ENCODE results near the gene LRRC25.
"Not testable (repeated sequence)": the region's sequence is repeated elsewhere in the genome, so short reads cannot be mapped to it uniquely, and the experiment has no call there.

LRRC25 gene

GRCh38 chr19:18384775-18385174 is 12.6 kb downstream of the LRRC25 start:
- TF ChIP-seq CTCF (IDR thresholded peaks at IDR 0.05; ENCODE audit: low read depth, low read length, missing control alignments), result no peak
- H3K4me3 ChIP-seq (replicated peaks; ENCODE audit: low read depth, low read length), result no peak overlapping the region
- DNase-seq (ENCODE audit: extremely low read depth, low read depth), result no peak

- H3K4me3 ChIP-seq (replicated peaks; ENCODE audit: low read depth, low read length); DNase-seq (ENCODE audit: extremely low read depth, low read depth): not testable (repeated sequence)
These were observed 13.8 kb downstream of the LRRC25 start for GRCh38 chr19:18383622-18384021.

GRCh38 chr19:18380843-18381242 is 16.6 kb downstream of the LRRC25 start:
- DNase-seq (ENCODE audit: extremely low read depth, low read depth), result no peak
- no peak for TF ChIP-seq CTCF (IDR thresholded peaks at IDR 0.05; ENCODE audit: low read depth, low read length, missing control alignments)
- no peak overlapping the region for H3K4me3 ChIP-seq (replicated peaks; ENCODE audit: low read depth, low read length)

- TF ChIP-seq CTCF (IDR thresholded peaks at IDR 0.05; ENCODE audit: low read depth, low read length, missing control alignments), result no peak
- no peak overlapping the region for H3K4me3 ChIP-seq (replicated peaks; ENCODE audit: low read depth, low read length)
- peak; percentile 81 for DNase-seq (ENCODE audit: extremely low read depth, low read depth)
These were observed 17.3 kb downstream of the LRRC25 start for GRCh38 chr19:18379803-18380747.

GRCh38 chr19:18377026-18377425 is 20.4 kb downstream of the LRRC25 start:
- no peak overlapping the region for H3K4me3 ChIP-seq (replicated peaks; ENCODE audit: low read depth, low read length)
- no peak for TF ChIP-seq CTCF (IDR thresholded peaks at IDR 0.05; ENCODE audit: low read depth, low read length, missing control alignments)
- no peak for DNase-seq (ENCODE audit: extremely low read depth, low read depth)

GRCh38 chr19:18373892-18374629 is 23.4 kb downstream of the LRRC25 start:
- no peak overlapping the region for H3K4me3 ChIP-seq (replicated peaks; ENCODE audit: low read depth, low read length)
- TF ChIP-seq CTCF (IDR thresholded peaks at IDR 0.05; ENCODE audit: low read depth, low read length, missing control alignments), result no peak
- DNase-seq (ENCODE audit: extremely low read depth, low read depth), result peak; percentile 96

GRCh38 chr19:18373407-18373891 is 24.0 kb downstream of the LRRC25 start:
- DNase-seq (ENCODE audit: extremely low read depth, low read depth), result no peak
- H3K4me3 ChIP-seq (replicated peaks; ENCODE audit: low read depth, low read length), result no peak overlapping the region

More at GRCh38 chr19:18373407-18373891, 24.0 kb downstream of the LRRC25 start:
- no peak for TF ChIP-seq CTCF (IDR thresholded peaks at IDR 0.05; ENCODE audit: low read depth, low read length, missing control alignments)
